Activated T-helper 9 cell treated with anti-CD3 and anti-CD28 coated beads, Interleukin-2, amount 50 U/mL, for 16 hours (primary cell): ENCODE data around the gene C4A.

Experiments
- DNase-seq: peaks from one replicate; pipeline ENCODE4 v3.0.0-alpha.2; 2020; ENCODE audit warnings: low read depth

C4A gene

DNA sequence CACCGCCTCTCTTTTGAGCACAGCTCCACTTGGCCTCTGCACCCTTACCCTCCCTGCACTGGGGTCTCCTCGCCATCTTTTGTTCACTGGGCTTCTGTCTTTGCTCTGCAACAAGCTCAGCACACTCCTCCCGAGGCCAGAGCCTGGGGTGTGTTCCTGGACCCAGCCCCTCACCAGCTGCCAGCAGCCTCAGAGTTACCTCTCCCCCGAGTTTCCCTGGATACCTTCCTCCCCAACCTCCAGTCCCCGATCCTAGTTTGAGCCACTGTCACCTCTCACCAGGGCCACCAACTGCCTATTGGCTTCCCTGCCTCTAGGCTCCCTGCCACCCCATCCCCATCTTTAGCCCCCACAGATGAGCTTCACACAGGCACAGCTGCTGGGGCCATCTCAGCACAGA lies 68.7 kb downstream of the C4A start:
- DNase-seq, result no peak
